ENCODE results near the gene NAT9.

GRCh38 chr17:74815550-74816370 lies 39.6 kb upstream of the NAT9 start:
- no peak for TF ChIP-seq EZH2 (IDR thresholded peaks at IDR 0.05; ENCODE audit: borderline replicate concordance)
- no peak for TF ChIP-seq EZH2phosphoT487 (IDR thresholded peaks at IDR 0.05; ENCODE audit: low read depth, severe bottlenecking, unreplicated experiment)
